Liver (tissue), 9 donors: ENCODE data around the gene AQP9. TPM values are rescaled to one million over a fixed set of nuclear protein-coding genes. Genes with fewer than 3 reads are reported as not detected.

Source experiments
- DNase-seq: peaks from one replicate; pipeline ENCODE4 v3.0.0-alpha.2; 2017; ENCODE audit warnings: low spot score
- H3K27ac ChIP-seq, 2 donors: one replicate each; pipeline ENCODE4 v1.7.0; 2013; ENCODE audit warnings: inconsistent platforms in 2 of 2, low read length in 2 of 2, control low read depth in 1 of 2, low read depth in 1 of 2, mild to moderate bottlenecking in 1 of 2
- H3K27me3 ChIP-seq, 4 donors: one replicate each; pipeline versions ENCODE4 v1.6.1 to v1.7.0; 2013; ENCODE audit warnings: low read length in 3 of 4, inconsistent platforms in 1 of 4, mild to moderate bottlenecking in 1 of 4, moderate library complexity in 1 of 4; ENCODE audit not compliant: control insufficient read depth in 4 of 4, insufficient read depth in 4 of 4
- H3K36me3 ChIP-seq, 4 donors: one replicate each; pipeline versions ENCODE4 v1.6.1 to v1.7.0; 2013; ENCODE audit warnings: low read length in 3 of 4, mild to moderate bottlenecking in 3 of 4, low read depth in 1 of 4, moderate library complexity in 1 of 4; ENCODE audit not compliant: control insufficient read depth in 4 of 4, insufficient read depth in 3 of 4
- H3K4me1 ChIP-seq, 4 donors: one replicate each; pipeline versions ENCODE4 v1.6.1 to v1.7.0; 2013; ENCODE audit warnings: low read length in 3 of 4, mild to moderate bottlenecking in 3 of 4, moderate library complexity in 1 of 4; ENCODE audit not compliant: control insufficient read depth in 4 of 4, insufficient read depth in 4 of 4
- H3K4me3 ChIP-seq, 3 donors: one replicate each; pipeline versions ENCODE4 v1.6.1 to v1.7.0; 2013; ENCODE audit warnings: low read length in 3 of 3, control low read depth in 1 of 3, low read depth in 1 of 3, mild to moderate bottlenecking in 1 of 3
- H3K9ac ChIP-seq, 2 donors: one replicate each; pipeline ENCODE4 v1.7.0; 2013; ENCODE audit warnings: low read length in 2 of 2, mild to moderate bottlenecking in 2 of 2, moderate library complexity in 2 of 2, control low read depth in 1 of 2, low read depth in 1 of 2
- H3K9me3 ChIP-seq, 4 donors: one replicate each; pipeline versions ENCODE4 v1.6.1 to v1.7.0; 2013; ENCODE audit warnings: low read length in 3 of 4; ENCODE audit not compliant: control insufficient read depth in 4 of 4
- ATF3 ChIP-seq: IDR thresholded peaks from 2 replicates; pipeline ENCODE4 v1.6.1; 2016; ENCODE audit warnings: antibody characterized with exemption
- CTCF ChIP-seq: fragments of 150-350 bp; IDR thresholded peaks from 2 replicates; pipeline ENCODE4 v1.5.1; 2017; ENCODE audit warnings: improper control_type of control experiment, low read depth, low read length; ENCODE audit not compliant: missing input control
- EGR1 ChIP-seq, 2 donors: IDR thresholded peaks; 2 replicates each; pipeline ENCODE4 v1.6.1; 2016 to 2018; ENCODE audit warnings: antibody characterized with exemption in 2 of 2, low read depth in 2 of 2
- FOXA1 ChIP-seq: IDR thresholded peaks from 2 replicates; pipeline ENCODE4 v1.6.1; 2016; ENCODE audit warnings: antibody characterized with exemption
- FOXA2 ChIP-seq: IDR thresholded peaks from 2 replicates; pipeline ENCODE4 v1.6.1; 2016; ENCODE audit warnings: antibody characterized with exemption
- GABPA ChIP-seq, 2 donors: IDR thresholded peaks in 1 of 2; conservative IDR thresholded peaks in 1 of 2; 2 replicates each; pipeline ENCODE4 v1.6.1; 2016; ENCODE audit warnings: antibody characterized with exemption in 2 of 2, mild to moderate bottlenecking in 1 of 2, moderate library complexity in 1 of 2
- HNF4A ChIP-seq, 2 donors: conservative IDR thresholded peaks; 2 replicates each; pipeline ENCODE4 v1.6.1; 2016; ENCODE audit warnings: antibody characterized with exemption in 2 of 2, mild to moderate bottlenecking in 2 of 2
- HNF4G ChIP-seq: IDR thresholded peaks from 2 replicates; pipeline ENCODE4 v1.6.1; 2016; ENCODE audit warnings: antibody characterized with exemption
- JUND ChIP-seq, 2 donors: IDR thresholded peaks; 2 replicates each; pipeline ENCODE4 v1.6.1; 2016; ENCODE audit warnings: antibody characterized with exemption in 2 of 2
- MAX ChIP-seq: IDR thresholded peaks from 2 replicates; pipeline ENCODE4 v1.6.1; 2016; ENCODE audit warnings: antibody characterized with exemption
- NR2F2 ChIP-seq: IDR thresholded peaks from 2 replicates; pipeline ENCODE4 v1.6.1; 2016; ENCODE audit warnings: antibody characterized with exemption
- RAD21 ChIP-seq, 2 donors: IDR thresholded peaks; 2 replicates each; pipeline ENCODE4 v1.6.1; 2016; ENCODE audit warnings: antibody characterized with exemption in 2 of 2, mild to moderate bottlenecking in 2 of 2
- REST ChIP-seq: IDR thresholded peaks from 2 replicates; pipeline ENCODE4 v1.6.1; 2016; ENCODE audit warnings: antibody characterized with exemption, mild to moderate bottlenecking
- RXRA ChIP-seq, 2 donors: IDR thresholded peaks; 2 replicates each; pipeline ENCODE4 v1.6.1; 2017 to 2018; ENCODE audit warnings: antibody characterized with exemption in 2 of 2, mild to moderate bottlenecking in 1 of 2
- SP1 ChIP-seq: IDR thresholded peaks from 2 replicates; pipeline ENCODE4 v1.6.1; 2018; ENCODE audit warnings: antibody characterized with exemption, mild to moderate bottlenecking
- TAF1 ChIP-seq: conservative IDR thresholded peaks from 2 replicates; pipeline ENCODE4 v1.6.1; 2016; ENCODE audit warnings: antibody characterized with exemption, mild to moderate bottlenecking
- YY1 ChIP-seq: IDR thresholded peaks from 2 replicates; pipeline ENCODE4 v1.6.1; 2016; ENCODE audit warnings: antibody characterized with exemption, mild to moderate bottlenecking
- ZBTB33 ChIP-seq: IDR thresholded peaks from 2 replicates; pipeline ENCODE4 v1.6.1; 2016; ENCODE audit warnings: antibody characterized with exemption
- WGBS: extraction: QIAGEN DNeasy Blood & Tissue Kit; methylation state at CpG from one replicate; pipeline ENCODE4 v1.1.7; 2013; 5-methylcytosine and 5-hydroxymethylcytosine counted together
- polyA plus RNA-seq, 2 donors: library from polyadenylated mRNA; stranded (reverse) in 1 of 2; unstranded in 1 of 2; fragments of 200-250 nt in 1 of 2; fragments of >200 nt in 1 of 2; fragmentation: Nextera tagmentation in 1 of 2; extraction: Ambion mirVana in 1 of 2; gene quantifications; one replicate each; pipeline versions ENCODE4 v1.2.1 to v1.2.3, GENCODE V29; 2013 to 2015
- total RNA-seq, 2 donors: library from RNA; depleted of rRNA; stranded (reverse); fragments of >200 nt; gene quantifications; one replicate each; pipeline ENCODE4 v1.2.3, GENCODE V29; 2014
- donor health status: healthy.
- donor health status: healthy.
- donor health status: healthy.
- donor health status: healthy.
- donor health status: healthy.

Gene AQP9
- total and polyA plus RNA-seq, 4 donors, result 1.4 to 111 (median 86.6) TPM

- H3K4me1 ChIP-seq, result peaks cover 5 to 16% (median 12%) of the 10 kb centered on the region in 4 donors
- DNase-seq, result no peak
- H3K9ac ChIP-seq, result no peak overlapping the region
- no peak overlapping the region for H3K27ac ChIP-seq
- no peaks in the 10 kb centered on the region for H3K36me3 ChIP-seq
- no peaks in the 10 kb centered on the region for H3K27me3 ChIP-seq
- H3K4me3 ChIP-seq, result no peak overlapping the region
- WGBS, result 93% methylated on average over 6 of the region's 6 CpGs
- H3K9me3 ChIP-seq, result no peaks in the 10 kb centered on the region
- TF ChIP-seq HNF4G (no peak), GABPA (IDR thresholded peaks at IDR 0.05 in 1 of 2, conservative IDR thresholded peaks at IDR 0.05 in 1 of 2) (no peak), YY1 (no peak), REST (no peak), ATF3 (no peak), JUND (IDR thresholded peaks at IDR 0.05) (no peak), CTCF (no peak), TAF1 (no peak), HNF4A (conservative IDR thresholded peaks at IDR 0.05) (no peak), MAX (no peak), SP1 (no peak), RXRA (IDR thresholded peaks at IDR 0.05) (no peak), FOXA2 (no peak), FOXA1 (no peak), RAD21 (IDR thresholded peaks at IDR 0.05) (no peak), ZBTB33 (no peak), EGR1 (IDR thresholded peaks at IDR 0.05; ENCODE audit: low read depth in 2 of 2) (no peak), NR2F2 (no peak)
Measured at GRCh38 chr15:58096529-58097084, 41.6 kb upstream of the AQP9 start.
